ENCODE data around the gene TUBGCP3.

TUBGCP3 gene

GRCh38 chr13:112530861-112531260 is 57.1 kb downstream of the TUBGCP3 start:
- no peak for TF ChIP-seq CTCF (conservative IDR thresholded peaks at IDR 0.05; ENCODE audit: low read depth, low read length)
- no peak overlapping the region for H3K4me3 ChIP-seq (ENCODE audit: low read length)
- DNase-seq (ENCODE audit: low read depth) = no peak

- no peak for DNase-seq (ENCODE audit: low read depth)
- no peak for TF ChIP-seq CTCF (conservative IDR thresholded peaks at IDR 0.05; ENCODE audit: low read depth, low read length)
Observed at GRCh38 chr13:112529216-112529615, 58.7 kb downstream of the TUBGCP3 start.

GRCh38 chr13:112526146-112526853 is 61.7 kb downstream of the TUBGCP3 start:
- no peak for TF ChIP-seq CTCF (conservative IDR thresholded peaks at IDR 0.05; ENCODE audit: low read depth, low read length)
- no peak for DNase-seq (ENCODE audit: low read depth)
- no peak overlapping the region for H3K4me3 ChIP-seq (ENCODE audit: low read length)

More at GRCh38 chr13:112529216-112529615, 58.7 kb downstream of the TUBGCP3 start:
- no peak overlapping the region for H3K4me3 ChIP-seq (ENCODE audit: low read length)

GRCh38 chr13:112525356-112525945 is 62.5 kb downstream of the TUBGCP3 start:
- H3K4me3 ChIP-seq (ENCODE audit: low read length) = no peak overlapping the region
- DNase-seq (ENCODE audit: low read depth) = no peak
- no peak for TF ChIP-seq CTCF (conservative IDR thresholded peaks at IDR 0.05; ENCODE audit: low read depth, low read length)

GRCh38 chr13:112522578-112522977 is 65.4 kb downstream of the TUBGCP3 start:
- H3K4me3 ChIP-seq (ENCODE audit: low read length) = no peak overlapping the region
- DNase-seq (ENCODE audit: low read depth) = no peak
- no peak for TF ChIP-seq CTCF (conservative IDR thresholded peaks at IDR 0.05; ENCODE audit: low read depth, low read length)

GRCh38 chr13:112521073-112521685 is 66.8 kb downstream of the TUBGCP3 start:
- no peak overlapping the region for H3K4me3 ChIP-seq (ENCODE audit: low read length)
- no peak for DNase-seq (ENCODE audit: low read depth)
- TF ChIP-seq CTCF (conservative IDR thresholded peaks at IDR 0.05; ENCODE audit: low read depth, low read length) = no peak
